ENCODE results near the gene TMEM203. TPM values are rescaled to one million over a fixed set of nuclear protein-coding genes. Genes with fewer than 3 reads are reported as not detected.

The TMEM203 gene
- polyA plus RNA-seq, 1 donor (not counting 4 experiments of a cell fraction or from before 2014, with no cell fraction given): 29.2 TPM

GRCh38 chr9:137224830-137225694 is 19.6 kb upstream of the TMEM203 start, which contains the start of gene CYSRT1:
TSS of gene CYSRT1 (plus strand) at chr9:137225174. CDS start at chr9:137225622, 448 bp downstream.
- Histone ChIP-seq H3K27ac (ENCODE audit: control insufficient read depth, insufficient read depth, low read length) (peak within 1 kb of the TSS; percentile 75), H2AFZ (ENCODE audit: control insufficient read depth, low read length) (peak within 1 kb of the TSS; percentile 30), H3K27me3 (ENCODE audit: control insufficient read depth, extremely low read depth, insufficient read depth, low read length) (peaks cover 3% of the 10 kb centered on the region), H3K9me3 (ENCODE audit: control insufficient read depth, low read depth, low read length) (no peaks in the 10 kb centered on the region), H3K9me1 (ENCODE audit: control insufficient read depth, extremely low read depth, insufficient read depth, low read length) (no peaks in the 10 kb centered on the region), H4K20me1 (ENCODE audit: control insufficient read depth, extremely low read depth, insufficient read depth, low read length) (no peaks in the 10 kb centered on the region), H3K79me2 (ENCODE audit: control insufficient read depth, insufficient read depth, low read length) (no peaks in the 10 kb centered on the region), H3K4me3 (ENCODE audit: control insufficient read depth in 2 of 3, extremely low read depth in 1 of 3, insufficient read depth in 2 of 3, low read depth in 1 of 3, low read length in 3 of 3) (peak within 1 kb of the TSS; percentile 64 to 81 (median 71)), H3K9ac (ENCODE audit: control insufficient read depth, extremely low read depth, insufficient read depth, low read length) (peak within 1 kb of the TSS; percentile 80), H3K4me1 (ENCODE audit: control insufficient read depth, extremely low read depth, insufficient read depth, low read length) (peaks cover 40% of the 10 kb centered on the region), H3K36me3 (ENCODE audit: control insufficient read depth in 2 of 2, extremely low read depth in 1 of 2, insufficient read depth in 2 of 2, low read length in 2 of 2) (no peaks in the 10 kb centered on the region), H3K4me2 (ENCODE audit: control insufficient read depth, extremely low read depth, insufficient read depth, low read depth, low read length) (peak within 1 kb of the TSS; percentile 91)
- dilution Hi-C loops (cut with MboI; ENCODE audit: extremely low pct_ligation_motif_present, low sequenced_read_pairs): no loop called here
- FAIRE-seq (no peak), DNase-seq (ENCODE audit: low read depth, low spot score) (no peak)
- TF ChIP-seq EZH2 (IDR thresholded peaks at IDR 0.05; ENCODE audit: low read length) (no peak), CTCF (optimal IDR thresholded peaks at IDR 0.05 in 1 of 3, IDR thresholded peaks at IDR 0.05 in 1 of 3, conservative IDR thresholded peaks at IDR 0.05 in 1 of 3; ENCODE audit: extremely low read depth in 1 of 3, insufficient read depth in 2 of 3, low read length in 3 of 3) (no peak)

GRCh38 chr9:137223078-137223970 is 17.9 kb upstream of the TMEM203 start:
- peak; percentile 73 for FAIRE-seq
- peaks cover 44% of the 10 kb centered on the region for H3K4me1 ChIP-seq (ENCODE audit: control insufficient read depth, extremely low read depth, insufficient read depth, low read length)
- peak overlapping the region; percentile 64 to 81 (median 71) for H3K4me3 ChIP-seq (ENCODE audit: control insufficient read depth in 2 of 3, extremely low read depth in 1 of 3, insufficient read depth in 2 of 3, low read depth in 1 of 3, low read length in 3 of 3)
- no peaks in the 10 kb centered on the region for H4K20me1 ChIP-seq (ENCODE audit: control insufficient read depth, extremely low read depth, insufficient read depth, low read length)
- peak overlapping the region; percentile 75 for H3K27ac ChIP-seq (ENCODE audit: control insufficient read depth, insufficient read depth, low read length)
- H3K9me1 ChIP-seq (ENCODE audit: control insufficient read depth, extremely low read depth, insufficient read depth, low read length): no peaks in the 10 kb centered on the region
- peak overlapping the region; percentile 75 for H2AFZ ChIP-seq (ENCODE audit: control insufficient read depth, low read length)
- no peaks in the 10 kb centered on the region for H3K79me2 ChIP-seq (ENCODE audit: control insufficient read depth, insufficient read depth, low read length)
- peak overlapping the region; percentile 91 for H3K4me2 ChIP-seq (ENCODE audit: control insufficient read depth, extremely low read depth, insufficient read depth, low read depth, low read length)
- peak; percentile 95 for DNase-seq (ENCODE audit: low read depth, low spot score)
- H3K9me3 ChIP-seq (ENCODE audit: control insufficient read depth, low read depth, low read length): no peaks in the 10 kb centered on the region
- peak overlapping the region; percentile 80 for H3K9ac ChIP-seq (ENCODE audit: control insufficient read depth, extremely low read depth, insufficient read depth, low read length)
- TF ChIP-seq CTCF (optimal IDR thresholded peaks at IDR 0.05 in 1 of 3, IDR thresholded peaks at IDR 0.05 in 1 of 3, conservative IDR thresholded peaks at IDR 0.05 in 1 of 3; ENCODE audit: extremely low read depth in 1 of 3, insufficient read depth in 2 of 3, low read length in 3 of 3) (no peak), EZH2 (IDR thresholded peaks at IDR 0.05; ENCODE audit: low read length) (no peak)
- no peaks in the 10 kb centered on the region for H3K36me3 ChIP-seq (ENCODE audit: control insufficient read depth in 2 of 2, extremely low read depth in 1 of 2, insufficient read depth in 2 of 2, low read length in 2 of 2)
- dilution Hi-C loops (cut with MboI; ENCODE audit: extremely low pct_ligation_motif_present, low sequenced_read_pairs): no loop called here
- no peaks in the 10 kb centered on the region for H3K27me3 ChIP-seq (ENCODE audit: control insufficient read depth, extremely low read depth, insufficient read depth, low read length)

Measured in keratinocyte (primary cell).